Measurements from ENCODE around the gene SART3. TPM values are rescaled to one million over a fixed set of nuclear protein-coding genes. Genes with fewer than 3 reads are reported as not detected.

Gene SART3
- total RNA-seq, 1 donor from 2014 or later = 79.0 TPM

- no peaks in the 10 kb centered on the region for H3K4me1 Mint-ChIP-seq
These were observed 17.3 kb downstream of the SART3 start for GRCh38 chr12:108543652-108544051.

GRCh38 chr12:108542320-108542719 lies 18.7 kb downstream of the SART3 start:
- no peak overlapping the region for H3K4me3 Mint-ChIP-seq
- no peaks in the 10 kb centered on the region for H3K27me3 Mint-ChIP-seq (ENCODE audit: insufficient read depth, low read depth)
- no peak overlapping the region for H3K9ac ChIP-seq
- no peak for TF ChIP-seq EZH2 (IDR thresholded peaks at IDR 0.05)
- no peak for TF ChIP-seq CTCF (IDR thresholded peaks at IDR 0.05)
- TF ChIP-seq EZH2phosphoT487 (IDR thresholded peaks at IDR 0.05) = no peak
- H3K79me2 ChIP-seq (ENCODE audit: low read depth) = peaks cover 71% of the 10 kb centered on the region
- no peak overlapping the region for H3K4me2 ChIP-seq
- no peaks in the 10 kb centered on the region for H3K9me3 ChIP-seq (ENCODE audit: low read depth)
- H4K20me1 ChIP-seq (ENCODE audit: low read depth) = peaks cover 41% of the 10 kb centered on the region
- H3K36me3 ChIP-seq = peaks cover 4% of the 10 kb centered on the region
- no peaks in the 10 kb centered on the region for H3K27me3 ChIP-seq
- no peak overlapping the region for H3K27ac ChIP-seq
- no peak for DNase-seq (ENCODE audit: low spot score)
- no peak overlapping the region for H3K4me3 ChIP-seq
- no peak overlapping the region for H3K27ac Mint-ChIP-seq
- peaks cover 31% of the 10 kb centered on the region for H3K36me3 Mint-ChIP-seq
- H3K9me3 Mint-ChIP-seq = no peaks in the 10 kb centered on the region
- no peak overlapping the region for H2AFZ ChIP-seq (replicated peaks)
- no peaks in the 10 kb centered on the region for H3F3A ChIP-seq (ENCODE audit: low read depth)
- H3K4me1 Mint-ChIP-seq = no peaks in the 10 kb centered on the region
- no peaks in the 10 kb centered on the region for H3K4me1 ChIP-seq

More at GRCh38 chr12:108543652-108544051, 17.3 kb downstream of the SART3 start:
- H3K79me2 ChIP-seq (ENCODE audit: low read depth) = peaks cover 75% of the 10 kb centered on the region
- no peak overlapping the region for H3K4me2 ChIP-seq
- H3K36me3 ChIP-seq = peaks cover 15% of the 10 kb centered on the region
- Mint-ChIP-seq H3K27ac (no peak overlapping the region), H3K4me3 (no peak overlapping the region), H3K9me3 (no peaks in the 10 kb centered on the region), H3K36me3 (peaks cover 29% of the 10 kb centered on the region), H3K27me3 (ENCODE audit: insufficient read depth, low read depth) (no peaks in the 10 kb centered on the region)
- H3K4me1 ChIP-seq = no peaks in the 10 kb centered on the region
- TF ChIP-seq EZH2 (IDR thresholded peaks at IDR 0.05) (no peak), CTCF (IDR thresholded peaks at IDR 0.05) (no peak), EZH2phosphoT487 (IDR thresholded peaks at IDR 0.05) (no peak)
- no peaks in the 10 kb centered on the region for H3F3A ChIP-seq (ENCODE audit: low read depth)
- no peak for DNase-seq (ENCODE audit: low spot score)
- H3K9ac ChIP-seq = no peak overlapping the region
- H3K9me3 ChIP-seq (ENCODE audit: low read depth) = no peaks in the 10 kb centered on the region
- no peak overlapping the region for H2AFZ ChIP-seq (replicated peaks)
- H3K27me3 ChIP-seq = no peaks in the 10 kb centered on the region
- no peak overlapping the region for H3K4me3 ChIP-seq
- peaks cover 41% of the 10 kb centered on the region for H4K20me1 ChIP-seq (ENCODE audit: low read depth)
- H3K27ac ChIP-seq = no peak overlapping the region

- H3K9ac ChIP-seq = no peak overlapping the region
- Mint-ChIP-seq H3K27ac (no peak overlapping the region), H3K4me3 (no peak overlapping the region), H3K36me3 (peaks cover 27% of the 10 kb centered on the region), H3K27me3 (ENCODE audit: insufficient read depth, low read depth) (no peaks in the 10 kb centered on the region), H3K9me3 (no peaks in the 10 kb centered on the region), H3K4me1 (no peaks in the 10 kb centered on the region)
- H3K27me3 ChIP-seq = no peaks in the 10 kb centered on the region
- peaks cover 36% of the 10 kb centered on the region for H4K20me1 ChIP-seq (ENCODE audit: low read depth)
- H3K4me3 ChIP-seq = no peak overlapping the region
- H3K79me2 ChIP-seq (ENCODE audit: low read depth) = peaks cover 56% of the 10 kb centered on the region
- no peak for TF ChIP-seq EZH2 (IDR thresholded peaks at IDR 0.05)
- no peak for TF ChIP-seq EZH2phosphoT487 (IDR thresholded peaks at IDR 0.05)
- TF ChIP-seq CTCF (IDR thresholded peaks at IDR 0.05) = no peak
- H3K4me1 ChIP-seq = no peaks in the 10 kb centered on the region
- H3K9me3 ChIP-seq (ENCODE audit: low read depth) = no peaks in the 10 kb centered on the region
- no peak overlapping the region for H3K4me2 ChIP-seq
- H2AFZ ChIP-seq (replicated peaks) = no peak overlapping the region
- H3F3A ChIP-seq (ENCODE audit: low read depth) = no peaks in the 10 kb centered on the region
- H3K36me3 ChIP-seq = peaks cover 5% of the 10 kb centered on the region
- no peak for DNase-seq (ENCODE audit: low spot score)
- no peak overlapping the region for H3K27ac ChIP-seq
These were observed 22.3 kb downstream of the SART3 start for GRCh38 chr12:108538616-108539195.

Data from neural progenitor cell (in vitro differentiated cells).